ENCODE data around the gene TRAF6.

The TRAF6 gene

GRCh38 chr11:36467916-36468315 is 42.2 kb downstream of the TRAF6 start:
- no peak overlapping the region for H3K4me3 ChIP-seq (replicated peaks; ENCODE audit: low read depth, low read length)
- DNase-seq (ENCODE audit: extremely low read depth, low read depth), result no peak
- TF ChIP-seq CTCF (IDR thresholded peaks at IDR 0.05; ENCODE audit: low read depth, low read length, missing control alignments), result no peak

GRCh38 chr11:36467012-36467411 is 43.1 kb downstream of the TRAF6 start:
- TF ChIP-seq CTCF (IDR thresholded peaks at IDR 0.05; ENCODE audit: low read depth, low read length, missing control alignments), result no peak
- H3K4me3 ChIP-seq (replicated peaks; ENCODE audit: low read depth, low read length), result no peak overlapping the region
- no peak for DNase-seq (ENCODE audit: extremely low read depth, low read depth)

GRCh38 chr11:36465449-36466163 is 44.5 kb downstream of the TRAF6 start:
- TF ChIP-seq CTCF (IDR thresholded peaks at IDR 0.05; ENCODE audit: low read depth, low read length, missing control alignments), result no peak
- DNase-seq (ENCODE audit: extremely low read depth, low read depth), result no peak
- H3K4me3 ChIP-seq (replicated peaks; ENCODE audit: low read depth, low read length), result no peak overlapping the region

GRCh38 chr11:36464720-36465119 is 45.4 kb downstream of the TRAF6 start:
- DNase-seq (ENCODE audit: extremely low read depth, low read depth), result no peak
- no peak for TF ChIP-seq CTCF (IDR thresholded peaks at IDR 0.05; ENCODE audit: low read depth, low read length, missing control alignments)
- no peak overlapping the region for H3K4me3 ChIP-seq (replicated peaks; ENCODE audit: low read depth, low read length)

- DNase-seq (ENCODE audit: extremely low read depth, low read depth), result no peak
- no peak for TF ChIP-seq CTCF (IDR thresholded peaks at IDR 0.05; ENCODE audit: low read depth, low read length, missing control alignments)
- H3K4me3 ChIP-seq (replicated peaks; ENCODE audit: low read depth, low read length), result no peak overlapping the region
Measured at GRCh38 chr11:36463781-36464180, 46.3 kb downstream of the TRAF6 start.

- no peak for TF ChIP-seq CTCF (IDR thresholded peaks at IDR 0.05; ENCODE audit: low read depth, low read length, missing control alignments)
- H3K4me3 ChIP-seq (replicated peaks; ENCODE audit: low read depth, low read length), result no peak overlapping the region
- no peak for DNase-seq (ENCODE audit: extremely low read depth, low read depth)
Measured at GRCh38 chr11:36462321-36462720, 47.8 kb downstream of the TRAF6 start.

GRCh38 chr11:36460220-36460619 is 49.9 kb downstream of the TRAF6 start:
- no peak for DNase-seq (ENCODE audit: extremely low read depth, low read depth)
- H3K4me3 ChIP-seq (replicated peaks; ENCODE audit: low read depth, low read length), result no peak overlapping the region
- no peak for TF ChIP-seq CTCF (IDR thresholded peaks at IDR 0.05; ENCODE audit: low read depth, low read length, missing control alignments)
